MG63 (cell line): ENCODE measurements around the gene ATP8B2. TPM values are rescaled to one million over a fixed set of nuclear protein-coding genes. Genes with fewer than 3 reads are reported as not detected.

Experiments
- total RNA-seq: library from RNA; depleted of rRNA; stranded (reverse); fragments of >200 nt; shearing (Covaris generic); gene quantifications from 2 replicates; pipeline ENCODE4 v1.2.3, GENCODE V29; 2014; ENCODE audit warnings: low replicate concordance; rRNA removed

ATP8B2 gene
- total RNA-seq, 1 experiment from 2014 or later: 74.8 TPM

Other genes starting within 250 kb of the ATP8B2 start
- gene NUP210L, start 170.5 kb upstream of the ATP8B2 start, total RNA-seq: not detected in 2 replicates
- gene TPM3, start 133.4 kb upstream of the ATP8B2 start, total RNA-seq: 991 and 1,067 TPM in 2 replicates
- not detected in 2 replicates for gene CFAP141, start 119.2 kb upstream of the ATP8B2 start, total RNA-seq
- 208 and 217 TPM in 2 replicates for gene UBAP2L, start 104.6 kb upstream of the ATP8B2 start, total RNA-seq
- gene HAX1, start 52.9 kb upstream of the ATP8B2 start, total RNA-seq: 212 and 243 TPM in 2 replicates
- gene AQP10, start 4.4 kb upstream of the ATP8B2 start, total RNA-seq: not detected in 2 replicates
- gene IL6R, start 79.8 kb downstream of the ATP8B2 start, total RNA-seq: 6.0 and 10.0 TPM in 2 replicates
- gene TDRD10, start 176.7 kb downstream of the ATP8B2 start, total RNA-seq: not detected in 2 replicates
- not detected in 2 replicates for gene SHE, start 176.9 kb downstream of the ATP8B2 start, total RNA-seq
- gene UBE2Q1, start 233.1 kb downstream of the ATP8B2 start, total RNA-seq: 38.1 and 66.0 TPM in 2 replicates
- gene CHRNB2, start 242.3 kb downstream of the ATP8B2 start, total RNA-seq: not detected in 2 replicates